Activated CD8-positive, alpha-beta memory T cell treated with anti-CD3 and anti-CD28 coated beads for 4 hours (primary cell): ENCODE data around the gene HNRNPL.
"Not testable (repeated sequence)": the region's sequence is repeated elsewhere in the genome, so short reads cannot be mapped to it uniquely, and the experiment has no call there.

Source experiments
- DNase-seq, 2 donors: peaks; one replicate each; pipeline ENCODE4 v3.0.0-alpha.2; 2020; ENCODE audit warnings: low read depth in 2 of 2

HNRNPL gene

DNA sequence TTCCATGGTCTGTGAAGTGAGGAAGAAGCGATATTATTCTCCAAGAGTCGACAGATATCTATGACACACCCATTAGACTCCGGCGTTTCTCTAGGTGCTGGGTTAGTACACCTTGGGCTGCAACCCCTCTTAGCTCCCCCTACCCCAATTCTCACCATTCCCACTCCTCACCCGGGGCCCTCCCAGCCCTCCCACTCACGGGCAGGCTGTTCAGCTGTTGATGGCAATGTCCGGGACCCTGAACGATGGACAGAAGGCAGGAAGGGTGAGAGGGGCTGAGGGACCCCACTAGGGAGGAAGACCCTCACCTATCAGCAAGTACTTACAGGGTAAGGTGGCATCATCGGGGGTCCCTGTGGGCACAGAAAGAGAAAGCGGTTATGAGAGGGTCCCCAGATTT lies 46.2 kb downstream of the HNRNPL start:
- no peak for DNase-seq

GRCh38 chr19:38801359-38802095 lies 48.3 kb downstream of the HNRNPL start:
- DNase-seq: no peak

DNA sequence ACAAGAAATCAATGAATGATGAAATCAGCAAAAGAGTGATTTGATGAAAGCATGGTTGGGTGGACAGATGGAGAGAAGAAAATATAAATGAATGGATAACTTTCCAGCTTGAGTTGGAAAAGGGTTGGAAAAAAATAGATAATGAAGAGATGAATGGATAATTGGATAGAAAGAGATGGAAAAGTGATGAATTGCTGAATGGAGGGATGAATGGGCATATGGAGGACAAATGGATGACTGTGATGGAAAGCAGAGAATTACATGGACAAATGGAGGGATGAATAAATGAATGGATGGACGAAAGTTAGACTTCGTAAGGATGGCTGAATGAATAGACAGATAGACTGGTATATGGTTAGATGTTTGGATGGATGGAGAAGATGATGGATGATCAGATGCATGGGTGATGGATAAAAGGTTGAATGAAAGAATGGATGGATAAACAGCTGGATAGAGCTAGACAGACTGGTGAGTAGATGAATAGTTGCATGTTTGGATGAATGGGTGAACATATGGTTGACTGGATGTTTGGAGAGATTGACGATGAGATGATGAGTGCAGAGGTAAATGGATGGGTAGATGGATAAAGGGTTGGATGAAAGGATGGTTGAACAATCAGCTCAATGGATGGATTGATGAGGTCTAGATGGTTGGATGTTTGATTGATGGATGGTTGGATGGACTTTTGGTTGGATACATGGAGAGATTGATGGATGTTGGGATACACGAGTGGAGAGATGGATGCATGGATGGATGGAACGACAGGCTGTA lies 49.0 kb downstream of the HNRNPL start:
- no peak for DNase-seq

DNA sequence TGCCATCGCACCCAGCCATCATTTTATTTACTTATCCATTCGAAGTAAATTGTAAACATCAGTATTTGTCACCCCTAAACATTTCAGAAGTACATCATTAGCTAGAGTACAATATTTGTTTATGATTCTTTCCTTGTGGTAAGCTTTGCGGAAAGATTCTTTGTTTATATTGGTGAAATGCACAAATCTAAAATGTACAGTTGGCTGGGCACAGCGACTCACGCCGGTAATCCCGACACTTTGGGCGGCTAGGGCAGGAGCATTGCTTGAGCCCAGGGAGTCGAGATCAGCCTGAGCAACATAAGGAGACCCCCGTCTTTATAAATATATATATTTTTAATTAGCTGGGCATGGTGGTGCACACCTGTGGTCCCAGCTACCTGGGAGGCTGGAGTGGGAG lies 50.7 kb downstream of the HNRNPL start:
- no peak for DNase-seq

GRCh38 chr19:38797781-38798180 lies 52.0 kb downstream of the HNRNPL start:
- not testable (repeated sequence) for DNase-seq

DNA sequence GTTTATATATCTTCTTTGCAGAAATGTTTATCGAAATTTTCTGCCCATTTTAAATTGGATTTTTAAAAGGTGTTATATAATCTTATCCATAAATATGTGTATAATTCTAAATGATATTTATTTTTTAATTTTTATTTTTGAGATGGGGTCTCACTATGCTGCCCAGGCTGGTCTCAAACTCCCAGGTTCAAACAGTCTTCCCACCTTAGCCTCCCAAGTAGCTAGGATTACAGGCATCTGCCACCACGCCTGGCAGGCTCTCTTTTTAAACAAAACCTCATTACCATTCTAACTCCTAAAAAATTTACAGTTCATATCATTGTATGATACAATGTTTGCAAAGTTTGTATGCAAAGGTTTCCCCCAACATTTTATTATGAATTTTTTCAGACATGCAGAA lies 53.6 kb downstream of the HNRNPL start:
- DNase-seq: no peak

GRCh38 chr19:38795549-38795948 lies 54.2 kb downstream of the HNRNPL start:
- no peak for DNase-seq

DNA sequence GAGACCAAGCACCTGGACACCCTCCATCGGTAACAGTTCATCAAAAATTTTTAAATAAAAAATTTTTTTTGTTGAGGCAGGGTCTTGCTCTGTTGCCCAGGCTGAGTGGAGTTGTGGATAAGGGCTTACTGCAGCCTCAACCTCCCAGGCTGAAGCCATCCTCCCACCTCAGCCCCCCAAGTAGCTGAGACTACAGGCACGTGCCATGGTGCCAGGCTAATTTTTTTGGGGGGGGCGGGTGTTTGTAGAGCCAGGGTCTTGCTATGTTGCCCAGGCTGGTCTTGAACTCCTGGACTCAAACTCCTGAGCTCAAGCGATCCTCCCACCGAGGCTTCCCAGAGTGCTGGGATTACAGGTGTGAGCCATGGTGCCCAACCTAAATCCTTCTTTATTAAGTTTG lies 56.1 kb downstream of the HNRNPL start:
- no peak for DNase-seq

- no peak for DNase-seq
Measured at GRCh38 chr19:38793177-38793576, 56.6 kb downstream of the HNRNPL start.

DNA sequence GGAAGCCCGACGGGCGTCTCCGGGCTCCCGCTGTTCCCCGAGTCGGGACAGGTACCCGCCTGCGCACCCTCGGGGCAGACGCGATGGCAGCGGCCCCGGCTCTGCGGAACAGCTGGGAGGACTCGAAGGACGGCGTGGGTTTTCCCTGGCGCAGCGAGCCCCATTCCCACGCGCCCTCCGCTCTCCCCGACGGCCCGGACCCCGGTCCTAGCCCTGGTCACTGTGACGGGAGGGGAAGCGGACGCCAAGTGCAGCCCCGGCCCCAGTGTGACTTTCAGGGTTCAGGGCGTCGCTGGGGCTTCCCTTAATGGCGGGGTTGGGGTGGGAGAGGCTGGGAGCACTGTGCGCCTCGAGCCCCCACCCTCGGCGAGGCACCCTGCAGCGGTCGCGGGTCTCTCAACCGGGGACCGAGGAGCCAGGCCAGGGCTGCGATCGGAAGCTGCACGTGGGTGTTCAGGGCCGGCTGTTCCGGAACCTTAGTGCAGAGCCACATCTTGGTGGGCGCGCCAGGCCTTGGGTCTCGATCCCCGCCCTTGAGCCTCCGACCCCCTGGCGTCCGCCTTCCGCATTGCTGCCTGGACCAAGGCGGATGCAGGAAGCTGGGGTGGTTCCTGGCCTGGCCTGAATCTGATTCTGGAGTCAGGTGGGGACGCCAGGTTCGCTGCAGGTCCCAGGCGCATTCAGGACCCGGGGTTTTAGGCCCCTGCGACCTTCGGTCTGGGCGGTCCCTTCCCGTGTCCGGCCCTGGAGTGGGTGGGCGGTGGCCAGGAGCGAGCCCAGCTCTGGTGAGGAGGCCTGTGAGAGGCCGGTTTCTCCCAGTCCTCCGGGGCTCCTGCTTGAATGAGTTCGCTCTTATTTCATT lies 57.3 kb downstream of the HNRNPL start:
- DNase-seq: peak in 1 of 2 donors; percentile 3

- not testable (repeated sequence) for DNase-seq
Measured at GRCh38 chr19:38791451-38792064, 58.2 kb downstream of the HNRNPL start.

- DNase-seq: not testable (repeated sequence)
Measured at GRCh38 chr19:38790507-38791403, 59.0 kb downstream of the HNRNPL start.

DNA sequence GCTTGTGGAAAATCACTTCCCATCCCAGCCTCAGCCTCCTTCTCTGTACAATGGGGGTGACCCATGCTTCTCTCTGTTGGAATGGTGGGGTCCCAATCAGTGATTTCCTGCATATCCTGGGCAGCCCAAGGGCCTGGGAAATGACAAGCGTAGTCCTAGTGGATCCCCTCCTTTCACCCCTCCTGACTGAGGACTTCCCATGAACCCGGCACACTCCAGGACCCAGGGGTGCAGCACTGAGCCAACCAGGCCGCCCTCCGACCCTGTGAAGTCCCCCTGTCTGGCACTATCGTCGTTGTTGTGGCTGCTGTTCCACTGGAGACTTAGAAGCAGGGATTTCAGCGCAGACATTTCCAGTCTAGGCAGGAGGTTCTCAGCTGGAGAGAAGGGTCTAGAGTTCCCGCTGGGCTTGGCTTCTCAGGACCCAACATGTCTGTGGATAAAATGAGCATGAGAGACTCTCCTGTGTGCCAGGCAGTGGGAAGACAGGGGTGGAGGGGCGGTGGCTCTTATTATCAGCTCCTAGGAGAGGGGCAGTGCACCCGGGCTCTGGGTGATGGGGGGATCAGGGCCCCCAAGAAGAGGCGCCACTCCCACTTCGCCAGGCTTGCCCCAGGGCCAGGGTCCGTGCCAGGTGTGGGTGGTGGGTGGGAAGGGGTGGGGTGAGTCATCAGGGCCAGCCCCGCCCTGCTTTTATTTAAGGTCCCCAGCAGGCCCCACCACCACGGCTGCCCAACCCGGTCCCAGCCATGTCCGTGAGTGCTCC lies 61.1 kb downstream of the HNRNPL start, which contains the start of gene LGALS7B:
Gene LGALS7B (plus strand): TSS at position 723 of the 766 bp plus-strand sequence. CDS start 27 bp downstream, at position 750.
- no peak for DNase-seq

DNA sequence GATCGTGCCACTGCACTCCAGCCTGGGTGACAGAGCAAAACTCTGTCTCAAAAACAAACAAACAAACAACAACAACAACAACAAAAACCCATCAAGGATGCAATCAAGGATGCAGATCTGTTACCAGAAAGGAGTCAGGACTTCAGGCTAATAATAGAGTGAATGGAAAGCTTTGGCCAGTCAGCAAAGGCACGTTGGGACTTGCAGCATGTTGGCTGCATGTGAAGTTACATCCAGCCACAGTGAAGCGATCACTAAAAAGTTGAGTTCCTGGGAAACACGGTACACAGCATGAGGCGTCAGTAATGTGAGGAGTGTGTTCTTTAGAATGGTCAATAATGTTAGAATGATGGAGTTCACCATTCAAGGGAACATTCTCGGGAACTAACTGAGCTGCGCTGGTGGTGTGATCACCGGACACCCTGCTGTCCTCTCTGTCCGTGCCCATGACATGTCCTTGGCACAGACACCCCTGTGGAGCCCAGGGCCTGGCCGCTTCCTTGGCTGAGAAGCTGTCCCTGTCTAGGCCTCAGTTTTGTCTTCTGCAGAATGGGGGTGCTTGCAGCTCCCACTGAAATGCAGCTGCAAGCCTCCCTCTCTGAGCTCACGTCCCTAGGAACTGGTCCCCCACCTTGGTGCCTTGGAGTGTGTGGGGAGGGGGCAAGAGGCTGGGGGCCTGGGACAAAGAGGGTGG lies 63.1 kb downstream of the HNRNPL start:
- no peak for DNase-seq
